Measurements from ENCODE around the gene ZBTB7C. TPM values are rescaled to one million over a fixed set of nuclear protein-coding genes. Genes with fewer than 3 reads are reported as not detected.

Gene ZBTB7C
- total and polyA plus RNA-seq, 2 of the 8 experiments (the other 6 are each of a cell fraction or from before 2014, with no cell fraction given) = 0.15 to 0.45 TPM

- TF ChIP-seq USF2 (IDR thresholded peaks at IDR 0.05; ENCODE audit: low read length) = no peak
These were observed 36.4 kb upstream of the ZBTB7C start (continued) for GRCh38 chr18:48445540-48445939.
